ENCODE measurements around the gene AUNIP.

The AUNIP gene

DNA sequence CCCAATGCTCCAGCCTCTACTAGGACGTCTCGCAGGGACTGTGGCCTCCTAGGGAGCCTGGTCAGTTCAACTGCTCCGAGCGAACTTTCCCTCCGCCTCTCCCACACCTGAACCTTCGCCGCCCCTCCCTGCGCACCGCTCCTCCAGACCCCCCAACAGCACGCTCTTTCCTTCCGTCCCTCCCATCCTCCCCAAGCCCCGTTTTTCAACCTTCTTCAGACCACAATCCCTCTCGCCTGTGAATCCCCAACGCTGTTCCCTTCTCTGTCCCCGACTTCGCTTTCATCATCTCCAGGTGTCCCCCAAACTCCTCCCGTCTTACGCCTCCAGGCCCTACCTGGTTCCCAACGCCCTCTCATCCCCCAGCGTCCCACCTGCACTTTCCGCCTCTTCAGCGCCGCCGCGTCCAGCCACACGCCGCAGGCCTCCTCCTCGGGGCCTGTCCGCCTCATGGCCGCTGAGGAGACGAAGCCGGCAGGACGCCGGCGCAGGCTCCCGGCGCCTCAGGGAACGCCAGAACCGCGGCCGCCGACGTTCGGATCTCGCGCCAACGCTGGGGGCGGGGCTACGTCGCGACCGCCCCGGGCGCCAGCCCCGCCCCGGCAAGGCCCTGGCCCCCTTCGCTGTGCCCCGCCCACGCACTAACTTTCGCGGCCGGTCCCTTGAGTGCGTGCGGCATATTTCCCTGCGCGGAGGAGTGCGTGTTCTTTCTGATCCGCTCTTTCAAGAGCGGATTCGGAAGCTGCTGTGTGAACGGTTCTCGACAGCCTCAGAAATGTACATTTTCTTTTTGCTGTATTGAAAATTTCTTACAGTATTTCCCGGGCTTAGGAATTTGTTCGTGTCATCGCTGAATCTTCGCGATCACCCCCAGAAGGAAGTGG is at the start of gene AUNIP:
Gene AUNIP, minus strand, starts transcription at position 552 of the 884 bp plus-strand sequence. Its CDS starts 100 bp downstream, at position 452.
- Histone ChIP-seq H3K9ac (ENCODE audit: low read length in 2 of 2) (peak within 1 kb of the TSS; percentile 85 to 86), H3K4me3 (ENCODE audit: low read length in 2 of 2) (peak within 1 kb of the TSS; percentile 68 to 78), H3K4me1 (ENCODE audit: control insufficient read depth, insufficient read depth, low read length) (peaks cover 12% of the 10 kb centered on the region), H3K36me3 (ENCODE audit: control insufficient read depth in 2 of 2, insufficient read depth in 2 of 2, low read length in 2 of 2) (peaks cover 0 to 6% of the 10 kb centered on the region in 2 donors), H3K27ac (ENCODE audit: low read length) (peak within 1 kb of the TSS; percentile 55), H3K9me3 (ENCODE audit: control insufficient read depth in 2 of 2, low read length in 2 of 2) (no peaks in the 10 kb centered on the region), H3K27me3 (ENCODE audit: control insufficient read depth in 1 of 2, insufficient read depth in 2 of 2, low read length in 2 of 2) (no peaks in the 10 kb centered on the region)

- Histone ChIP-seq H3K27me3 (ENCODE audit: control insufficient read depth in 1 of 2, insufficient read depth in 2 of 2, low read length in 2 of 2) (no peaks in the 10 kb centered on the region), H3K27ac (ENCODE audit: low read length) (no peak overlapping the region), H3K9ac (ENCODE audit: low read length in 2 of 2) (no peak overlapping the region), H3K4me1 (ENCODE audit: control insufficient read depth, insufficient read depth, low read length) (peaks cover 11% of the 10 kb centered on the region), H3K9me3 (ENCODE audit: control insufficient read depth in 2 of 2, low read length in 2 of 2) (no peaks in the 10 kb centered on the region), H3K36me3 (ENCODE audit: control insufficient read depth in 2 of 2, insufficient read depth in 2 of 2, low read length in 2 of 2) (no peaks in the 10 kb centered on the region), H3K4me3 (ENCODE audit: low read length in 2 of 2) (no peak overlapping the region)
These were observed 49.8 kb upstream of the AUNIP start for GRCh38 chr1:25909040-25909439.

GRCh38 chr1:25908161-25908560 is 48.9 kb upstream of the AUNIP start:
- Histone ChIP-seq H3K36me3 (ENCODE audit: control insufficient read depth in 2 of 2, insufficient read depth in 2 of 2, low read length in 2 of 2) (no peaks in the 10 kb centered on the region), H3K4me3 (ENCODE audit: low read length in 2 of 2) (no peak overlapping the region), H3K27ac (ENCODE audit: low read length) (no peak overlapping the region), H3K4me1 (ENCODE audit: control insufficient read depth, insufficient read depth, low read length) (peaks cover 11% of the 10 kb centered on the region), H3K9ac (ENCODE audit: low read length in 2 of 2) (no peak overlapping the region), H3K9me3 (ENCODE audit: control insufficient read depth in 2 of 2, low read length in 2 of 2) (no peaks in the 10 kb centered on the region), H3K27me3 (ENCODE audit: control insufficient read depth in 1 of 2, insufficient read depth in 2 of 2, low read length in 2 of 2) (no peaks in the 10 kb centered on the region)

DNA sequence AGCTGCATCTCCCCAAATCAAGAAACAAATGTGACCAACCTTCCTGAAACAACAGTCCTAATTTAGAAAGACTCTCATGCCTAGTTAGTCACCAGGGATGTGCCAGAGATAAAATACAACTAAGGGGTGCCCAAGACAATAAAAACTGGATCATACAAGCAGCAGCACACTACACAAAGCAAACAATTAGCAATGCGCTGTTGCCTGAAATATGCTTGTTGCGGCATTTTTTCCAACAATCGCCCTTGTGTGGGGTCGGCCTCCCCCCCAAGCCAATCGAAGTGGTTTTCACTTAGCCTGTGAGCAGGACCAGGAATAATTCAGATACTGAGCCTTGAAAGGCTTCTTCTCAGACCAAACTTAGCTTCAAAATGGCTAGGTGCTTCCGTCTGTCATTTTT is 48.3 kb upstream of the AUNIP start:
- H3K36me3 ChIP-seq (ENCODE audit: control insufficient read depth in 2 of 2, insufficient read depth in 2 of 2, low read length in 2 of 2), result no peaks in the 10 kb centered on the region
- no peak overlapping the region for H3K27ac ChIP-seq (ENCODE audit: low read length)
- no peak overlapping the region for H3K9ac ChIP-seq (ENCODE audit: low read length in 2 of 2)
- H3K4me1 ChIP-seq (ENCODE audit: control insufficient read depth, insufficient read depth, low read length), result peaks cover 11% of the 10 kb centered on the region
- no peak overlapping the region for H3K4me3 ChIP-seq (ENCODE audit: low read length in 2 of 2)
- no peaks in the 10 kb centered on the region for H3K27me3 ChIP-seq (ENCODE audit: control insufficient read depth in 1 of 2, insufficient read depth in 2 of 2, low read length in 2 of 2)
- H3K9me3 ChIP-seq (ENCODE audit: control insufficient read depth in 2 of 2, low read length in 2 of 2), result no peaks in the 10 kb centered on the region

GRCh38 chr1:25906644-25907300 is 47.5 kb upstream of the AUNIP start:
- no peaks in the 10 kb centered on the region for H3K27me3 ChIP-seq (ENCODE audit: control insufficient read depth in 1 of 2, insufficient read depth in 2 of 2, low read length in 2 of 2)
- no peak overlapping the region for H3K27ac ChIP-seq (ENCODE audit: low read length)
- H3K36me3 ChIP-seq (ENCODE audit: control insufficient read depth in 2 of 2, insufficient read depth in 2 of 2, low read length in 2 of 2), result no peaks in the 10 kb centered on the region
- no peaks in the 10 kb centered on the region for H3K9me3 ChIP-seq (ENCODE audit: control insufficient read depth in 2 of 2, low read length in 2 of 2)
- peaks cover 11% of the 10 kb centered on the region for H3K4me1 ChIP-seq (ENCODE audit: control insufficient read depth, insufficient read depth, low read length)
- H3K4me3 ChIP-seq (ENCODE audit: low read length in 2 of 2), result peak overlapping the region; percentile 48 to 64
- H3K9ac ChIP-seq (ENCODE audit: low read length in 2 of 2), result peak overlapping the region in 1 of 2 donors; percentile 20

DNA sequence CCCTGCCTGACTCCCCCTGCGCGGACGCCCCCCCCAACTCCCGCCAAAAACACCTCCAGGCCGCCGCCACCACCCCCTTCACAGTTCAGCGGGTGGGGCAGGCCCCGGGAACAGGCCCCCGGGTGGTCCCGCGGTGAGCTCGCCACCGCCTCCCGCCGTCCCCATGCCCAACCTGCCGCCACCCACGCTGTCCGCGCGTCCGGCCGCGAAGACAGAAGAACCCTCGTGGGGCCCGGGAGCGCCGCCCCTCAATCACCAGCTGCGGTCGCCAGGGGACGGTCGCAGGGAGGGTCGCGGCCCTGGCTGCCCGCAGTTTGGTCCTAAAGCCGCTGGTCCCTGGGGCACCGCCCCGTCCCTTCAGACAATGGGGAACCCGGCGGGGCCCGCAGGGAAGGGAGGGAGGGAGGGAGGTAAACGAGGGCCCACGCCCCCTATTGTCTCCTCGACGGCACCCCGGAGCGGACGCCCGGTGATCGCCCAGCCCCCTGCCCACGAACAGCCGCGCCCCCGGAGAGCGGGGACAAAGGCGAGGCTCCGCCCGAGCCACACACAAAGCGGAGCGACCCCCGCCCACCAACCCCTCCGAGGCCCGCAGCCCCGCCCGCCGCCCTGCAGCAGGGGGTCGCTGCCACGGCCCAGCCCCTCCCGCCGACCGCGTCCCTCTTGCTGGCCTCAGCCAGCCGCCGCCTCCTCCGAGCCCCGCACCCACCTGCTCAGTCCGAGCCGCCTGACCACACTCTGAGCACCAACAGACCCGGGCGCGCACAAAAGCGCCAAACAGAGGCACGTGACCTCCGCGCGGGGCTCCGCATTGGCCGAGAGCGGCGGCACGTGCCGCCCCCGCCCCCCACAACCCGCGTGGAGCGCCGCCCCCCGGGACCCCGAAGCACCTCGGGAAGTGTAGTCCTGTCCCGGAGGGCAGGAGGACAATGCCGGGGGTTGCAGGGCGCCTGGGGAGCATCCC is 46.7 kb upstream of the AUNIP start, which contains the start of gene STMN1:
Gene STMN1, minus strand, starts transcription at position 740 of the 964 bp plus-strand sequence. CDS start 1,743 bp downstream, outside the sequence.
- H3K27ac ChIP-seq (ENCODE audit: low read length), result no peak within 1 kb of the TSS
- peak within 1 kb of the TSS; percentile 6 to 36 for H3K9ac ChIP-seq (ENCODE audit: low read length in 2 of 2)
- peak within 1 kb of the TSS; percentile 64 to 89 for H3K4me3 ChIP-seq (ENCODE audit: low read length in 2 of 2)
- peaks cover 11% of the 10 kb centered on the region for H3K4me1 ChIP-seq (ENCODE audit: control insufficient read depth, insufficient read depth, low read length)
- no peaks in the 10 kb centered on the region for H3K9me3 ChIP-seq (ENCODE audit: control insufficient read depth in 2 of 2, low read length in 2 of 2)
- H3K27me3 ChIP-seq (ENCODE audit: control insufficient read depth in 1 of 2, insufficient read depth in 2 of 2, low read length in 2 of 2), result no peaks in the 10 kb centered on the region
- H3K36me3 ChIP-seq (ENCODE audit: control insufficient read depth in 2 of 2, insufficient read depth in 2 of 2, low read length in 2 of 2), result peaks cover 0 to 3% of the 10 kb centered on the region in 2 donors

- Histone ChIP-seq H3K9me3 (ENCODE audit: control insufficient read depth in 2 of 2, low read length in 2 of 2) (no peaks in the 10 kb centered on the region), H3K9ac (ENCODE audit: low read length in 2 of 2) (peak overlapping the region; percentile 6 to 36), H3K4me1 (ENCODE audit: control insufficient read depth, insufficient read depth, low read length) (peaks cover 11% of the 10 kb centered on the region), H3K36me3 (ENCODE audit: control insufficient read depth in 2 of 2, insufficient read depth in 2 of 2, low read length in 2 of 2) (peaks cover 0 to 9% of the 10 kb centered on the region in 2 donors), H3K27ac (ENCODE audit: low read length) (no peak overlapping the region), H3K27me3 (ENCODE audit: control insufficient read depth in 1 of 2, insufficient read depth in 2 of 2, low read length in 2 of 2) (no peaks in the 10 kb centered on the region), H3K4me3 (ENCODE audit: low read length in 2 of 2) (peak overlapping the region; percentile 64 to 89)
These were observed 45.9 kb upstream of the AUNIP start for GRCh38 chr1:25904943-25905679.

DNA sequence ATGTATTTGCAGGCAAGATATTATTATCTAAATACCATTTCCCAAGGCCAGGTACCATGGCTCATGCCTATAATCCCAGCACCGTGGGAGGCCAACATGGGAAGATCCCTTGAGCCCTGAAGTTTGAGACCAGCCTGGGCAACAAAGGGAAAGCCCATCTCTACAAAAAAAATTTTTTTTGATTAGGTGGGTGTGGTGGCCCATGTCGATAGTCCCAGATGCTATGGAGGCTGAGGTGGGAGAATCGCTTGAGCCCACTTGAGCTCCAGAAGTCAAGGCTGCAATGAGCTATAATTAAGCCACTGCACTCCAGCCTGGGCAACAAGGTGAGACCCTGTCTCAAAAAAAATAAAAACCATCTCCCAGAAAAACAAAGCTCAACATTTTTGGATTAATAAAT is 44.7 kb upstream of the AUNIP start:
- Histone ChIP-seq H3K4me3 (ENCODE audit: low read length in 2 of 2) (no peak overlapping the region), H3K36me3 (ENCODE audit: control insufficient read depth in 2 of 2, insufficient read depth in 2 of 2, low read length in 2 of 2) (peaks cover 0 to 12% of the 10 kb centered on the region in 2 donors), H3K9ac (ENCODE audit: low read length in 2 of 2) (no peak overlapping the region), H3K27me3 (ENCODE audit: control insufficient read depth in 1 of 2, insufficient read depth in 2 of 2, low read length in 2 of 2) (no peaks in the 10 kb centered on the region), H3K27ac (ENCODE audit: low read length) (no peak overlapping the region), H3K9me3 (ENCODE audit: control insufficient read depth in 2 of 2, low read length in 2 of 2) (no peaks in the 10 kb centered on the region), H3K4me1 (ENCODE audit: control insufficient read depth, insufficient read depth, low read length) (peaks cover 11% of the 10 kb centered on the region)

DNA sequence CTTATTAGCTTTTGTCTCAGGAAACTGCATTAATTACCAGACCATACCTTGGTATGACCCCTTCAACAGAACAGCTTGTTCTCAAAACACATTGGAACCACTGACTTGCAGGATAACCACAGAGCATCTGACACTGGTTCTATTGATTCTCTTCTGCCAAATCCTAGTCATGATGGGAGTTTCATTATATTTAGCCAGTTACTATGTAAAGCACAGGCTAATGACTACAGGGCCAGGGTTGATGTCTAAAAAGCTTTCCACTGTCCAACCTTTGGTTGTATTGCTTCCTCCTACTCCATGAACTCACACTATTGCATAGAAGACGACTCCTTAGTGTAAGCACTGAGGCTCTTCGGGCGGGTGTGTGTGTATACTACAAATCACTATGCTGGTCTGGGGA is 43.2 kb upstream of the AUNIP start:
- H3K36me3 ChIP-seq (ENCODE audit: control insufficient read depth in 2 of 2, insufficient read depth in 2 of 2, low read length in 2 of 2), result peaks cover 0 to 13% of the 10 kb centered on the region in 2 donors
- no peak overlapping the region for H3K9ac ChIP-seq (ENCODE audit: low read length in 2 of 2)
- no peaks in the 10 kb centered on the region for H3K27me3 ChIP-seq (ENCODE audit: control insufficient read depth in 1 of 2, insufficient read depth in 2 of 2, low read length in 2 of 2)
- H3K9me3 ChIP-seq (ENCODE audit: control insufficient read depth in 2 of 2, low read length in 2 of 2), result no peaks in the 10 kb centered on the region
- H3K4me3 ChIP-seq (ENCODE audit: low read length in 2 of 2), result no peak overlapping the region
- peaks cover 11% of the 10 kb centered on the region for H3K4me1 ChIP-seq (ENCODE audit: control insufficient read depth, insufficient read depth, low read length)
- no peak overlapping the region for H3K27ac ChIP-seq (ENCODE audit: low read length)

Data from stomach smooth muscle (tissue), 2 donors.